Fibroblast of lung (primary cell): ENCODE measurements around the gene S100P.
A peak's percentile ranks its signal among the peaks of the same experiment; 100 is the strongest.

Experiments
- CTCF ChIP-seq, 2 donors: IDR thresholded peaks in 1 of 2; conservative IDR thresholded peaks in 1 of 2; 1 replicate in 1 of 2; 2 replicates in 1 of 2; pipeline ENCODE4 v1.5.1; 2011 to 2012; ENCODE audit warnings: low read length in 2 of 2, control low read depth in 1 of 2, inconsistent platforms in 1 of 2, low read depth in 1 of 2, mild to moderate bottlenecking in 1 of 2
- EZH2 ChIP-seq: IDR thresholded peaks from 2 replicates; pipeline ENCODE4 v1.5.1; 2012; ENCODE audit warnings: low read length, control low read depth, mild to moderate bottlenecking; ENCODE audit errors: missing control alignments

- TF ChIP-seq CTCF (conservative IDR thresholded peaks at IDR 0.05 in 1 of 2, IDR thresholded peaks at IDR 0.05 in 1 of 2; ENCODE audit: low read depth in 1 of 2, low read length in 2 of 2) (peak in 1 of 2 donors; percentile 22), EZH2 (no peak)
Measured at GRCh38 chr4:6680372-6681034, 13.2 kb upstream of the S100P start.
